T-helper 2 cell treated with Interferon-gamma antibody and Interleukin-4, amounts not matched to agents 5 μg/mL and 100 μg/mL, for 36 hours (primary cell): Measurements from ENCODE around the gene DEFB125.
"Not testable (repeated sequence)": the region's sequence is repeated elsewhere in the genome, so short reads cannot be mapped to it uniquely, and the experiment has no call there.

ENCODE experiments used
- DNase-seq: peaks from one replicate; pipeline ENCODE4 v3.0.0; 2021; ENCODE audit warnings: low spot score
- H3K27ac Mint-ChIP-seq: one replicate; pipeline ENCODE4 v1.8.0; 2021; ENCODE audit warnings: mild to moderate bottlenecking, mixed read lengths
- H3K27me3 Mint-ChIP-seq: one replicate; pipeline ENCODE4 v1.8.0; 2021; ENCODE audit warnings: low read depth, mixed read lengths
- H3K36me3 Mint-ChIP-seq: one replicate; pipeline ENCODE4 v1.8.0; 2021; ENCODE audit warnings: low read depth, mixed read lengths
- H3K4me1 Mint-ChIP-seq: one replicate; pipeline ENCODE4 v1.8.0; 2021; ENCODE audit warnings: low read depth, mixed read lengths
- H3K4me3 Mint-ChIP-seq: one replicate; pipeline ENCODE4 v1.8.0; 2022; ENCODE audit warnings: mild to moderate bottlenecking, moderate library complexity, mixed read lengths
- H3K9me3 Mint-ChIP-seq: one replicate; pipeline ENCODE4 v1.8.0; 2021; ENCODE audit warnings: mixed read lengths

DEFB125 gene, protein sequence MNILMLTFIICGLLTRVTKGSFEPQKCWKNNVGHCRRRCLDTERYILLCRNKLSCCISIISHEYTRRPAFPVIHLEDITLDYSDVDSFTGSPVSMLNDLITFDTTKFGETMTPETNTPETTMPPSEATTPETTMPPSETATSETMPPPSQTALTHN

DNA sequence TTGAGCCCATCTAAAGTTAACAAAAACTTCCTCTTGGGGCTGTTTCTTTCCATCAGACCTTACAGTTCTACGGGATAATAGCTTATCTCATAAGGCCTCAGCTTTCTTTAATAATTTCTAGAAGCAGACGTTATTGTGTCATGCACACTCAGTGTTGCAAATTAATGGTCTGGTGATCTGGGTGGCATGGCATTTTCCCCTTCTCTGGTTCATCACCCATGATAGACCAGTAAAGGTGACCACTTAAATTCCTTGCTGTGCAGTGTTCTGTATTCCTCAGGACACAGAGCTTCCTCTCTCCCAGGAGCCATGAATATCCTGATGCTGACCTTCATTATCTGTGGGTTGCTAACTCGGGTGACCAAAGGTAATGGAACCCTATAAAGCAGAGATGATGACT is at the start of gene DEFB125:
TSS of gene DEFB125 (plus strand) at position 272 of the 400 bp plus-strand sequence. CDS start at position 310, 38 bp downstream.
- Mint-ChIP-seq H3K27ac (no peak within 1 kb of the TSS), H3K4me1 (no peaks in the 10 kb centered on the region), H3K4me3 (no peak within 1 kb of the TSS), H3K9me3 (no peaks in the 10 kb centered on the region), H3K27me3 (peaks cover 20% of the 10 kb centered on the region), H3K36me3 (no peaks in the 10 kb centered on the region)
- no peak for DNase-seq

GRCh38 chr20:60035-60918 is 27.2 kb upstream of the DEFB125 start:
- Mint-ChIP-seq H3K27ac (no peak overlapping the region), H3K9me3 (no peaks in the 10 kb centered on the region), H3K36me3 (no peaks in the 10 kb centered on the region), H3K4me1 (no peaks in the 10 kb centered on the region), H3K27me3 (no peaks in the 10 kb centered on the region), H3K4me3 (no peak overlapping the region)
- DNase-seq = no peak

- H3K36me3 Mint-ChIP-seq = no peaks in the 10 kb centered on the region
- H3K4me3 Mint-ChIP-seq = no peak overlapping the region
- no peak overlapping the region for H3K27ac Mint-ChIP-seq
Observed at GRCh38 chr20:61230-61629, 26.2 kb upstream of the DEFB125 start.

DNA sequence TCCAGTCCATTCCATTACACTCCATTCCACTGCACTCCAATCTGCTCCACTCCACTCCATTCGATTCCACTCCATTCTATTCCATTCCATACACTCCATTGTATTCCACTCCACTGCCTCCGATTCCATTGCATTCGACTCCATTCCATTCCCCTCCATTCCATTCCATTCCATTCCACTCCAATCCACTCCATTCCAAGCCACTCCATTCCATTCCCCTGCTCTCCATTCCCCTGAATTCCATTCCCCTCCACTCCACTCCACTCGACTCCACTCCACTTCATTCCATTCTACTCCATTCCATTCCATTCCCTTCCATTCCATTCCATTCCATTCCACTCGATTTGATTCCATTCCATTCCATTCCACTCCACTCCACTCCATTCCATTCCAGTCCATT is 25.7 kb upstream of the DEFB125 start:
- Mint-ChIP-seq H3K36me3 (no peaks in the 10 kb centered on the region), H3K27ac (no peak overlapping the region), H3K4me1 (no peaks in the 10 kb centered on the region), H3K27me3 (no peaks in the 10 kb centered on the region), H3K4me3 (no peak overlapping the region), H3K9me3 (no peaks in the 10 kb centered on the region)
- DNase-seq = no peak

More at GRCh38 chr20:61230-61629, 26.2 kb upstream of the DEFB125 start:
- H3K27me3 Mint-ChIP-seq = no peaks in the 10 kb centered on the region
- DNase-seq = no peak
- no peaks in the 10 kb centered on the region for H3K4me1 Mint-ChIP-seq
- H3K9me3 Mint-ChIP-seq = no peaks in the 10 kb centered on the region

GRCh38 chr20:62487-62886 is 25.0 kb upstream of the DEFB125 start:
- no peaks in the 10 kb centered on the region for H3K4me1 Mint-ChIP-seq
- H3K27ac Mint-ChIP-seq = no peak overlapping the region
- no peak for DNase-seq
- H3K36me3 Mint-ChIP-seq = no peaks in the 10 kb centered on the region
- no peak overlapping the region for H3K4me3 Mint-ChIP-seq
- no peaks in the 10 kb centered on the region for H3K27me3 Mint-ChIP-seq
- H3K9me3 Mint-ChIP-seq = no peaks in the 10 kb centered on the region

DNA sequence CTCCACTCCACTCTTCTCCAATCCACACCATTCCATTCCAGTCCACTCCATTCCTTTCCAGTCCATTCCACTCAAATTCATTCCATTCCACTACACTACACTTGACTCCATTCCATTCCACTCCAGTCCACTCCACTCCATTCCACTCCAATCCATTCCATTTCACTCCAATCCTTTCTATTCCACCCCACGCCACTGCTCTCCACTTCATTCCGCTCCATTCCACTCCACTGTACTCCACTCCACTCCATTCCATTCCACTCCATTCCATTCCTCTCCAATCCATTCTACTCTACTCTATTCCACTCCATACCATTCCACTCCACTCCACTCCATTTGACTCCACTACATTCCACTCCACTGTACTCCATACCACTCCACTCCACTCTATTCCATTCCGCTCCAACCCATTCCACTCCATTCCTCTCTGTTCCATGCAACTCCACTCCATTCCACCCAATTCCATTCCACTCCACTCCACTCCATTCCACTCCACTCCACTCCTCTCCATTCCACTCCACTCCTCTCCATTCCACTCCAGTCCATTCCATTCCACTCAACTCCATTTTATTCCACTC is 23.4 kb upstream of the DEFB125 start:
- Mint-ChIP-seq H3K4me3 (no peak overlapping the region), H3K27me3 (no peaks in the 10 kb centered on the region), H3K36me3 (no peaks in the 10 kb centered on the region), H3K27ac (no peak overlapping the region), H3K9me3 (no peaks in the 10 kb centered on the region), H3K4me1 (no peaks in the 10 kb centered on the region)
- no peak for DNase-seq

DNA sequence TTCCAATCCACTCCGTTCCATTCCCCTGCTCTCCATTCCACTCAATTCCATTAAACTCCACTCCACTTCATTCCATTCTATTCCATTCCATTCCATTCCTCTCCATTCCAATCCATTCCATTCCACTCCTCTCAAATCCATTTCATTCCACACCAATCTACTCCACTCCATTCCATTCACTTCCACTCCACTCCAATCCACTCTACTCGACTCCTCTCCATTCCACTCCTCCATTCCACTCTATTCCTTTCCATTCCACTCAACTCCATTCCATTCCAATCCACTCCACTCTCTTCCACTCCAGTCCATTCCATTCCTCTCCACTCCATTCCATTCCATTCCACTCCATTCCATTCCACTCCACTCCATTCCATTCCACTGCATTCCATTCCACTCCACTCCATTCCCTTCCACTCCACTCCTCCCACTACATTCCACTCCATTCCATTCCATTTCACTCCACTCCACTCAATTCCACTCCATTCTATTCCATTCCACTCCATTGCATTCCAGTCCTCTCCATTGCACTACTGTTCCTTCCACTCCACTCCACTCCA is 22.6 kb upstream of the DEFB125 start:
- H3K9me3 Mint-ChIP-seq = no peaks in the 10 kb centered on the region
- H3K36me3 Mint-ChIP-seq = no peaks in the 10 kb centered on the region
- H3K27me3 Mint-ChIP-seq = peaks cover under 1% of the 10 kb centered on the region

DNA sequence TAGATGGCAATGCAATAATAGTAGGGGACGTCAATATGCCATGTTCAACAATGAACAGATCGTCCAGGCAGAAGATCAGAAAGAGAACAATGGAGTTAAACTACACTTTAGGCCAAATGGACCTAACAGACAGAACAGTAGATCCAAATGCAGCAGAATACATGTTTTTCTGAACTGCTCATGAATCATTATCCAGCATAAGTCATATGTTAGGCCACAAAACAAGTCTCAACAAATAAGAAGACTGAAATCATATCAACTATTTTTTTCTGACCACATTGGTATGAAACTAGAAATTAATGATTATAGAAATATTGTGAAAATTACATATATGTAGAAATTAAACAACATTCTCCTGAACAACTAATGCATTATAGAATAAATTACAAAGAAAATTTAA is 10.2 kb upstream of the DEFB125 start:
- H3K9me3 Mint-ChIP-seq = no peaks in the 10 kb centered on the region
- H3K4me3 Mint-ChIP-seq = no peak overlapping the region
- no peak overlapping the region for H3K27ac Mint-ChIP-seq
- DNase-seq = no peak
- H3K27me3 Mint-ChIP-seq = peaks cover 14% of the 10 kb centered on the region
- no peaks in the 10 kb centered on the region for H3K4me1 Mint-ChIP-seq
- no peaks in the 10 kb centered on the region for H3K36me3 Mint-ChIP-seq

More for the DNA sequence above, 22.6 kb upstream of the DEFB125 start:
- no peak overlapping the region for H3K27ac Mint-ChIP-seq
- no peak for DNase-seq
- no peak overlapping the region for H3K4me3 Mint-ChIP-seq
- no peaks in the 10 kb centered on the region for H3K4me1 Mint-ChIP-seq

DNA sequence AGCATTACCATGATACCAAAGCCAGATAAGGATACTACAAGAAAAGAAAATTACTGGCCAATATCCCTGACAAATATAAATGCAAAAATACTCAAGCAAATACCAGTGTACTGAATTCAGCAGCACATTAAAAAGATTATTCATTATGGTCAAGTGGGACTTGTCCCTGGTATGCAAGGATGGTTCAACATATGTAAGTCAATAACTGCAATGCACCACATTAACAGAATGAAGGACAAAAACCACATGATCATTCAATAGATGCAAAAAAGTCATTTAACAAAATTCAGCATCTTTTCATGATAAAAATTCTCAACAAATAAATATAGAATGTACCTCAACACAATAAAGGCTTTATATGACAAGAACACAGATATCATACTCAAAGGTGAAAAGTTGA is 9.1 kb upstream of the DEFB125 start:
- H3K9me3 Mint-ChIP-seq = no peaks in the 10 kb centered on the region
- H3K27ac Mint-ChIP-seq = no peak overlapping the region
- DNase-seq = no peak
- no peaks in the 10 kb centered on the region for H3K4me1 Mint-ChIP-seq
- H3K36me3 Mint-ChIP-seq = no peaks in the 10 kb centered on the region
- peaks cover 14% of the 10 kb centered on the region for H3K27me3 Mint-ChIP-seq
- no peak overlapping the region for H3K4me3 Mint-ChIP-seq

GRCh38 chr20:79565-79964 is 7.9 kb upstream of the DEFB125 start:
- no peak for DNase-seq
- no peaks in the 10 kb centered on the region for H3K36me3 Mint-ChIP-seq
- H3K27ac Mint-ChIP-seq = no peak overlapping the region
- H3K9me3 Mint-ChIP-seq = no peaks in the 10 kb centered on the region
- H3K4me1 Mint-ChIP-seq = no peaks in the 10 kb centered on the region
- no peak overlapping the region for H3K4me3 Mint-ChIP-seq
- peaks cover 14% of the 10 kb centered on the region for H3K27me3 Mint-ChIP-seq

DNA sequence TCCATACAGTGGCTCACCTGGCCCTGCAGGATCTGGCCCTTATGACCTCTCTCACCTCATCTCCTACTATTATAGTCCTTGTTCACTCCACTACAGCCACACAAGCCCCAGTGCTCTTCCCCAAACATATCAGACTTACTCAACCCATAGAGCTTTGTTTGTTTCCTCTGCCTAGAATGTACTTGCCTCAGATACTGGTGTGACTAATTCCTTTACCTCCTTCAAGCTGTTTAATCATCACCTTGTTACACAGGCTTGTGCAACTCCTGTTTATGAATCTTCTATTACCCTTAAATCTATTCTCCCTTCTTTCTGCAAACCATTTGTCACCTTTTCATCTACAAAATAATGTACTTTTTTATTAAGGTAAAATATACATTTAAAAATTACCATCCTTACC is 3.2 kb downstream of the DEFB125 start:
- Mint-ChIP-seq H3K9me3 (peaks cover 11% of the 10 kb centered on the region), H3K36me3 (no peaks in the 10 kb centered on the region), H3K27ac (no peak overlapping the region), H3K4me1 (no peaks in the 10 kb centered on the region), H3K27me3 (peaks cover 22% of the 10 kb centered on the region), H3K4me3 (no peak overlapping the region)
- no peak for DNase-seq

- Mint-ChIP-seq H3K27me3 (peaks cover 18% of the 10 kb centered on the region), H3K27ac (no peak overlapping the region), H3K9me3 (peaks cover 16% of the 10 kb centered on the region), H3K36me3 (no peaks in the 10 kb centered on the region), H3K4me1 (no peaks in the 10 kb centered on the region), H3K4me3 (no peak overlapping the region)
- DNase-seq = no peak
Observed at GRCh38 chr20:93641-94040, 6.2 kb downstream of the DEFB125 start.

DNA sequence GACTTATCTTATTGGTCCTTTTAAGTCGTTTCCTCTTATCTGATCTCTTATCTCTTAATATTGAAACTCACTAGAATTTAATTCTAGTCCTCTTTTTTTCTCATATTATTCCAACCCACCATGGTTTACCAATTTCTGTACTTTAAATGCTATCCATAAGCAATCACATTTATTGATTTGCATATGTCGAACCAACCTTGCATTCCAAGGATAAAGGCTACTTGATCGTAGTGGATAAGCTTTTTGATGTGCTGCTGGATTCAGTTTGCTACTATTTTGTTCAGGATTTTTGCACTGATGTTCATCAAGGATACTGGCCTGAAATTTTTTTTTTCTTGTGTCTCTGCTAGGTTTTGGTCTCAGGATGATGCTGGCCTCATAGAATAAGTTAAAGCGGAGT is 7.7 kb downstream of the DEFB125 start:
- Mint-ChIP-seq H3K9me3 (peaks cover 16% of the 10 kb centered on the region), H3K36me3 (no peaks in the 10 kb centered on the region), H3K27me3 (peaks cover 23% of the 10 kb centered on the region), H3K27ac (no peak overlapping the region), H3K4me3 (no peak overlapping the region), H3K4me1 (no peaks in the 10 kb centered on the region)
- no peak for DNase-seq

DNA sequence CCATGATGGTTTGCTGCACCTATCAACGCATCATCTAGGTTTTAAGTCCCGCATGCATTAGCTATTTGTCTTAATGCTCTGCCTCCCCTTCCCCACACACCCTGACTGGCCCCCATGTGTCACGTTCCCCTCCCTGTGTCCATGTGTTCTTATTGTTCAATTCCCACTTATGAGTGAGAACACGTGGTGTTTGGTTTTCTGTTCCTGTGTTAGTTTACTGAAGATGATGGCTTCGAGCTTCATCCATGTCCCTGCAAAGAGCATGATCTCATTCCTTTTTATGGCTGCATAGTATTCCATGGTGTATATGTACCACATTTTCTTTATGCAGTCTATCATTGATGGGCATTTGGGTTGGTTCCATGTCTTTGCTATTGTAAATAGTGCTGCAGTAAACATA is 10.2 kb downstream of the DEFB125 start:
- H3K4me1 Mint-ChIP-seq, H3K36me3 Mint-ChIP-seq, H3K27ac Mint-ChIP-seq, DNase-seq, H3K4me3 Mint-ChIP-seq: not testable (repeated sequence)
- Mint-ChIP-seq H3K9me3 (peaks cover 16% of the 10 kb centered on the region), H3K27me3 (peaks cover 13% of the 10 kb centered on the region)
